Stomach (tissue), 4 donors: ENCODE results near the gene SIK1.
"Not testable (repeated sequence)": the region's sequence is repeated elsewhere in the genome, so short reads cannot be mapped to it uniquely, and the experiment has no call there.

Experiments
- EP300 ChIP-seq: sonication (generic); formaldehyde crosslinking; IDR thresholded peaks from one replicate; pipeline ENCODE4 v1.6.1; 2017; ENCODE audit warnings: antibody characterized with exemption
- POLR2A ChIP-seq, 4 donors: fragments of 450-650 bp; IDR thresholded peaks; one replicate each; pipeline ENCODE4 v1.6.1; 2016; ENCODE audit warnings: antibody characterized with exemption in 4 of 4, control low read depth in 2 of 4, mild to moderate bottlenecking in 1 of 4, moderate library complexity in 1 of 4
- POLR2AphosphoS5 ChIP-seq, 3 donors: sonication (generic); formaldehyde crosslinking; IDR thresholded peaks; one replicate each; pipeline ENCODE4 v1.6.1; 2016; ENCODE audit warnings: antibody characterized with exemption in 3 of 3
- TF ChIP-seq, protein P1 (sequence below), 7 experiments: fragments of 450-650 bp in 4 of 7; fragments of 200-600 bp in 3 of 7; sonication (generic) in 3 of 7; IDR thresholded peaks; one replicate each; pipeline ENCODE4 v1.5.1; 2016 to 2019; ENCODE audit warnings: antibody characterized with exemption in 7 of 7, control low read depth in 2 of 7, mild to moderate bottlenecking in 1 of 7

DNA sequence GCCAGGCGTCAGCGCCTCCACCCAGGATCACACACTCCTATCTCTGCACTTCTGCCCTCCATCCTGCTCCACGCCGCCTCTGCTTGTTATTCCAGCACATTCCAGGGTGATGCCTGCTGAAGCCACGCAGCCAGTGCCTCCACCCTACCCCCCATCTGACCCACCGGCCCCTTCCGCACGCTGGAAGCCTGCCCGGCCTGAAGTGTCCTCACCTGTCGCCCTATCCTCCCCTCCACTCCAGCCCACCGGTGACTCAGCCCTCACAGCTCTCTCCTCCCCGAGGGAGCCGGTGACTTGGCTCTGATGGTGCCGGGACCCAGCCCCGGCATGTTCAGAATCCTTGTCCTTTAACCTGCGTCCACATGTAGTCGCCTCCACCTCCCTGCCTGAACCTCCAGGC, 24.9 kb upstream of the SIK1 start:
- TF ChIP-seq, protein P1, sequence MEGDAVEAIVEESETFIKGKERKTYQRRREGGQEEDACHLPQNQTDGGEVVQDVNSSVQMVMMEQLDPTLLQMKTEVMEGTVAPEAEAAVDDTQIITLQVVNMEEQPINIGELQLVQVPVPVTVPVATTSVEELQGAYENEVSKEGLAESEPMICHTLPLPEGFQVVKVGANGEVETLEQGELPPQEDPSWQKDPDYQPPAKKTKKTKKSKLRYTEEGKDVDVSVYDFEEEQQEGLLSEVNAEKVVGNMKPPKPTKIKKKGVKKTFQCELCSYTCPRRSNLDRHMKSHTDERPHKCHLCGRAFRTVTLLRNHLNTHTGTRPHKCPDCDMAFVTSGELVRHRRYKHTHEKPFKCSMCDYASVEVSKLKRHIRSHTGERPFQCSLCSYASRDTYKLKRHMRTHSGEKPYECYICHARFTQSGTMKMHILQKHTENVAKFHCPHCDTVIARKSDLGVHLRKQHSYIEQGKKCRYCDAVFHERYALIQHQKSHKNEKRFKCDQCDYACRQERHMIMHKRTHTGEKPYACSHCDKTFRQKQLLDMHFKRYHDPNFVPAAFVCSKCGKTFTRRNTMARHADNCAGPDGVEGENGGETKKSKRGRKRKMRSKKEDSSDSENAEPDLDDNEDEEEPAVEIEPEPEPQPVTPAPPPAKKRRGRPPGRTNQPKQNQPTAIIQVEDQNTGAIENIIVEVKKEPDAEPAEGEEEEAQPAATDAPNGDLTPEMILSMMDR (IDR thresholded peaks at IDR 0.05) = not testable (repeated sequence)
- not testable (repeated sequence) for TF ChIP-seq POLR2AphosphoS5 (IDR thresholded peaks at IDR 0.05); EP300; POLR2A (IDR thresholded peaks at IDR 0.05)
